Omental fat pad (tissue), 4 donors: ENCODE data around the gene ANKRD63. TPM values are rescaled to one million over a fixed set of nuclear protein-coding genes. Genes with fewer than 3 reads are reported as not detected.

Experiments used
- ATAC-seq: fragments of 150-250 bp; one replicate; pipeline ENCODE4 v1.9.1; 2016; ENCODE audit warnings: mild to moderate bottlenecking, moderate library complexity; ENCODE audit not compliant: low FRiP score
- DNase-seq: peaks from one replicate; pipeline ENCODE4 v3.0.0-alpha.2; 2019; ENCODE audit warnings: low spot score
- CTCF ChIP-seq, 3 donors: fragments of 450-650 bp; IDR thresholded peaks; one replicate each; pipeline ENCODE4 v1.5.1; 2016 to 2017; ENCODE audit warnings: antibody characterized with exemption in 3 of 3, mild to moderate bottlenecking in 3 of 3, moderate library complexity in 2 of 3
- total RNA-seq, 4 donors: library from RNA; depleted of rRNA; stranded (reverse); fragments of >200 nt; gene quantifications; one replicate each; pipeline ENCODE4 v1.1.0, GENCODE V29; 2016

The ANKRD63 gene
- total RNA-seq, 4 donors from 2014 or later = not detected

- DNase-seq (no peak), ATAC-seq (no peak)
- no peak for TF ChIP-seq CTCF (IDR thresholded peaks at IDR 0.05)
Observed at GRCh38 chr15:40301467-40302179, 18.8 kb upstream of the ANKRD63 start.

- no peak for TF ChIP-seq CTCF (IDR thresholded peaks at IDR 0.05)
- ATAC-seq (no peak), DNase-seq (no peak)
Observed at GRCh38 chr15:40300771-40301170, 17.9 kb upstream of the ANKRD63 start.

- no peak for DNase-seq
- no peak for TF ChIP-seq CTCF (IDR thresholded peaks at IDR 0.05)
- ATAC-seq = no peak
Observed at GRCh38 chr15:40300367-40300766, 17.5 kb upstream of the ANKRD63 start.

- DNase-seq (no peak), ATAC-seq (no peak)
- no peak for TF ChIP-seq CTCF (IDR thresholded peaks at IDR 0.05)
Observed at GRCh38 chr15:40298216-40298935, 15.5 kb upstream of the ANKRD63 start.

GRCh38 chr15:40297356-40297755, 14.5 kb upstream of the ANKRD63 start:
- TF ChIP-seq CTCF (IDR thresholded peaks at IDR 0.05) = no peak
- DNase-seq = no peak
- ATAC-seq = no peak

- ATAC-seq (no peak), DNase-seq (no peak)
- TF ChIP-seq CTCF (IDR thresholded peaks at IDR 0.05) = no peak
Observed at GRCh38 chr15:40296561-40297230, 13.8 kb upstream of the ANKRD63 start.
